H9 (cell line): ENCODE results near the gene VGLL3. TPM values are rescaled to one million over a fixed set of nuclear protein-coding genes. Genes with fewer than 3 reads are reported as not detected.

Experiments
- DNase-seq: peaks from one replicate; pipeline ENCODE4 v3.0.0-alpha.2; 2017
- H2AFZ ChIP-seq: one replicate; pipeline ENCODE4 v1.6.1; 2013; ENCODE audit warnings: mild to moderate bottlenecking, low read length, control low read depth, moderate library complexity
- H2AK5ac ChIP-seq: 2 replicates; pipeline ENCODE4 v1.6.1; 2013; ENCODE audit warnings: low read length, control low read depth, mixed read lengths; ENCODE audit not compliant: insufficient read length
- H2BK120ac ChIP-seq: one replicate; pipeline ENCODE4 v1.6.1; 2013; ENCODE audit warnings: low read depth, mild to moderate bottlenecking, low read length, control low read depth, inconsistent platforms; ENCODE audit not compliant: poor library complexity, severe bottlenecking
- H2BK12ac ChIP-seq: 2 replicates; pipeline ENCODE4 v1.6.1; 2013; ENCODE audit warnings: low read length, control low read depth, mixed read lengths, low read depth; ENCODE audit not compliant: insufficient read length
- H2BK15ac ChIP-seq: 2 replicates; pipeline ENCODE4 v1.6.1; 2013; ENCODE audit warnings: low read depth, low read length, control low read depth
- H2BK20ac ChIP-seq: one replicate; pipeline ENCODE4 v1.6.1; 2013; ENCODE audit warnings: low read depth, mild to moderate bottlenecking, low read length, control low read depth, inconsistent platforms; ENCODE audit not compliant: poor library complexity, severe bottlenecking
- H2BK5ac ChIP-seq: 2 replicates; pipeline ENCODE4 v1.6.1; 2013; ENCODE audit warnings: low read length, control low read depth, mixed read lengths; ENCODE audit not compliant: insufficient read length
- H3K14ac ChIP-seq: 2 replicates; pipeline ENCODE4 v1.6.1; 2013; ENCODE audit warnings: low read length, control low read depth; ENCODE audit not compliant: insufficient read depth
- H3K18ac ChIP-seq: 2 replicates; pipeline ENCODE4 v1.6.1; 2013; ENCODE audit warnings: low read depth, mild to moderate bottlenecking, mixed read lengths, low read length, control low read depth; ENCODE audit not compliant: insufficient read length
- H3K23ac ChIP-seq: 2 replicates; pipeline ENCODE4 v1.6.1; 2013; ENCODE audit warnings: low read length, control low read depth, mixed read lengths, low read depth; ENCODE audit not compliant: insufficient read length
- H3K23me2 ChIP-seq: 2 replicates; pipeline ENCODE4 v1.6.1; 2013; ENCODE audit warnings: low read depth, mild to moderate bottlenecking, mixed read lengths, low read length, control low read depth; ENCODE audit not compliant: insufficient read length, poor library complexity, severe bottlenecking
- H3K27ac ChIP-seq: 2 replicates; pipeline ENCODE4 v1.5.1; 2013; ENCODE audit warnings: low read length, control low read depth, mixed read lengths, low read depth; ENCODE audit not compliant: insufficient read length
- H3K27me3 ChIP-seq: 2 replicates; pipeline ENCODE4 v1.6.1; 2013; ENCODE audit warnings: low read length, control low read depth, inconsistent platforms; ENCODE audit not compliant: insufficient read depth
- H3K4ac ChIP-seq: 2 replicates; pipeline ENCODE4 v1.6.1; 2013; ENCODE audit warnings: low read depth, mild to moderate bottlenecking, control low read depth, inconsistent platforms, low read length, moderate library complexity
- H3K4me1 ChIP-seq: 2 replicates; pipeline ENCODE4 v1.6.1; 2013; ENCODE audit warnings: low read length, control low read depth, inconsistent platforms; ENCODE audit not compliant: insufficient read depth
- H3K4me2 ChIP-seq: 2 replicates; pipeline ENCODE4 v1.6.1; 2013; ENCODE audit warnings: low read length, control low read depth, mixed read lengths; ENCODE audit not compliant: insufficient read length, insufficient read depth
- H3K56ac ChIP-seq: 2 replicates; pipeline ENCODE4 v1.6.1; 2013; ENCODE audit warnings: low read depth, mild to moderate bottlenecking, mixed read lengths, low read length, control low read depth; ENCODE audit not compliant: insufficient read length
- H3K79me1 ChIP-seq: 2 replicates; pipeline ENCODE4 v1.6.1; 2013; ENCODE audit warnings: low read depth, mild to moderate bottlenecking, moderate library complexity, low read length, control low read depth, inconsistent platforms; ENCODE audit not compliant: insufficient read depth, poor library complexity, severe bottlenecking
- H3K79me2 ChIP-seq: 2 replicates; pipeline ENCODE4 v1.6.1; 2013; ENCODE audit warnings: low read length, control low read depth, inconsistent platforms; ENCODE audit not compliant: insufficient read depth
- H3K9ac ChIP-seq: 2 replicates; pipeline ENCODE4 v1.6.1; 2013; ENCODE audit warnings: low read length, control low read depth, mixed read lengths; ENCODE audit not compliant: insufficient read length; ENCODE audit errors: extremely low read depth
- H3K9me3 ChIP-seq: one replicate; pipeline ENCODE4 v1.6.1; 2013; ENCODE audit warnings: low read depth, low read length, inconsistent platforms; ENCODE audit not compliant: control insufficient read depth
- H3T11ph ChIP-seq: one replicate; pipeline ENCODE4 v1.6.1; 2013; ENCODE audit warnings: mild to moderate bottlenecking, low read length, control low read depth, inconsistent platforms
- H4K20me1 ChIP-seq: one replicate; pipeline ENCODE4 v1.6.1; 2013; ENCODE audit not compliant: control insufficient read depth, insufficient read length, insufficient read depth
- H4K5ac ChIP-seq: 2 replicates; pipeline ENCODE4 v1.6.1; 2013; ENCODE audit warnings: low read depth, mild to moderate bottlenecking, mixed read lengths, low read length, control low read depth; ENCODE audit not compliant: insufficient read length
- H4K8ac ChIP-seq: replicated peaks from 2 replicates; pipeline ENCODE4 v1.6.1; 2013; ENCODE audit warnings: low read length, control low read depth, mixed read lengths, low read depth; ENCODE audit not compliant: insufficient read length
- H4K91ac ChIP-seq: 2 replicates; pipeline ENCODE4 v1.6.1; 2013; ENCODE audit warnings: low read depth, mild to moderate bottlenecking, moderate library complexity, mixed read lengths, low read length, control low read depth; ENCODE audit not compliant: insufficient read length
- H3K27ac Mint-ChIP-seq, 3 experiments: 2 replicates in 2 of 3; 3 replicates in 1 of 3; pipeline ENCODE4 v1.8.0; 2020 to 2021; ENCODE audit warnings: mixed read lengths in 3 of 3, mild to moderate bottlenecking in 1 of 3, moderate library complexity in 1 of 3
- H3K27me3 Mint-ChIP-seq: 2 replicates; pipeline ENCODE4 v1.8.0; 2021; ENCODE audit warnings: low read depth, mild to moderate bottlenecking, moderate library complexity, mixed read lengths
- H3K36me3 Mint-ChIP-seq, 3 experiments: 2 replicates in 2 of 3; 3 replicates in 1 of 3; pipeline ENCODE4 v1.8.0; 2020 to 2021; ENCODE audit warnings: low read depth in 3 of 3, mixed read lengths in 3 of 3; ENCODE audit not compliant: insufficient read depth in 1 of 3
- H3K4me1 Mint-ChIP-seq, 2 experiments: 2 replicates each; pipeline ENCODE4 v1.8.0; 2020; ENCODE audit warnings: mixed read lengths in 2 of 2
- H3K4me3 Mint-ChIP-seq, 2 experiments: 2 replicates in 1 of 2; 3 replicates in 1 of 2; pipeline ENCODE4 v1.8.0; 2020 to 2021; ENCODE audit warnings: mild to moderate bottlenecking in 2 of 2, mixed read lengths in 2 of 2, moderate library complexity in 1 of 2
- H3K9me3 Mint-ChIP-seq, 2 experiments: 2 replicates in 1 of 2; 3 replicates in 1 of 2; pipeline ENCODE4 v1.8.0; 2020; ENCODE audit warnings: mild to moderate bottlenecking in 2 of 2, mixed read lengths in 2 of 2, moderate library complexity in 1 of 2
- CTCF ChIP-seq: fragments of 200-600 bp; sonication (generic); conservative IDR thresholded peaks from 3 replicates; pipeline ENCODE4 v1.8.0; 2021; ENCODE audit warnings: antibody characterized with exemption, mild to moderate bottlenecking
- WGBS: extraction: QIAGEN DNeasy Blood & Tissue Kit; methylation state at CpG from one replicate; pipeline ENCODE4 v1.1.7; 2013; ENCODE audit warnings: missing lambda C conversion rate, low lambda C conversion rate, mixed read lengths; ENCODE audit not compliant: insufficient read length; ENCODE audit errors: extremely low coverage; 5-methylcytosine and 5-hydroxymethylcytosine counted together
- total RNA-seq: library from RNA; stranded (reverse); gene quantifications from 2 replicates; pipeline ENCODE4 v1.2.1, GENCODE V29; 2021

VGLL3 gene
- total RNA-seq, 1 experiment from 2014 or later: 19.7 TPM

- H2AK5ac ChIP-seq: no peak overlapping the region
- no peak for DNase-seq
- H3K27me3 ChIP-seq: no peaks in the 10 kb centered on the region
- H3K79me2 ChIP-seq: no peaks in the 10 kb centered on the region
- no peak overlapping the region for H2BK20ac ChIP-seq
- H3K18ac ChIP-seq: no peak overlapping the region
- Mint-ChIP-seq H3K9me3 (no peaks in the 10 kb centered on the region), H3K27me3 (no peaks in the 10 kb centered on the region), H3K4me1 (no peaks in the 10 kb centered on the region), H3K4me3 (no peak overlapping the region), H3K27ac (no peak overlapping the region), H3K36me3 (no peaks in the 10 kb centered on the region)
- H2AFZ ChIP-seq: no peak overlapping the region
- H3K4me2 ChIP-seq: no peak overlapping the region
- no peak overlapping the region for H2BK15ac ChIP-seq
- H3K4me1 ChIP-seq: no peaks in the 10 kb centered on the region
- no peaks in the 10 kb centered on the region for H4K20me1 ChIP-seq
- H3K27ac ChIP-seq: no peak overlapping the region
- H3K23ac ChIP-seq: no peak overlapping the region
- H3T11ph ChIP-seq: no peak overlapping the region
- TF ChIP-seq CTCF: no peak
- no peaks in the 10 kb centered on the region for H3K23me2 ChIP-seq
- no peak overlapping the region for H3K14ac ChIP-seq
- no peak overlapping the region for H3K9ac ChIP-seq
- no peak overlapping the region for H2BK5ac ChIP-seq
- H3K79me1 ChIP-seq: no peaks in the 10 kb centered on the region
- no peaks in the 10 kb centered on the region for H3K9me3 ChIP-seq
- H3K4ac ChIP-seq: no peak overlapping the region
- no CpG with 5 or more reads among the region's 3 CpGs for WGBS
- H3K56ac ChIP-seq: no peak overlapping the region
- no peak overlapping the region for H4K5ac ChIP-seq
- H4K8ac ChIP-seq: no peak overlapping the region
- no peak overlapping the region for H4K91ac ChIP-seq
- H2BK12ac ChIP-seq: no peak overlapping the region
- H2BK120ac ChIP-seq: no peak overlapping the region
Measured at GRCh38 chr3:87035339-87035738, 44.4 kb upstream of the VGLL3 start.
